GM20000 (cell line): ENCODE results near the gene GPR171.
"Not testable (repeated sequence)": the region's sequence is repeated elsewhere in the genome, so short reads cannot be mapped to it uniquely, and the experiment has no call there.

ENCODE experiments used
- DNase-seq: peaks from one replicate; pipeline ENCODE4 v3.0.0; 2012; ENCODE audit warnings: low spot score
- TF ChIP-seq, protein P1 (sequence below): IDR thresholded peaks from 2 replicates; pipeline ENCODE4 v1.5.1; 2012; ENCODE audit warnings: mild to moderate bottlenecking, control low read depth; ENCODE audit errors: extremely low read depth, missing control alignments

The GPR171 gene, protein sequence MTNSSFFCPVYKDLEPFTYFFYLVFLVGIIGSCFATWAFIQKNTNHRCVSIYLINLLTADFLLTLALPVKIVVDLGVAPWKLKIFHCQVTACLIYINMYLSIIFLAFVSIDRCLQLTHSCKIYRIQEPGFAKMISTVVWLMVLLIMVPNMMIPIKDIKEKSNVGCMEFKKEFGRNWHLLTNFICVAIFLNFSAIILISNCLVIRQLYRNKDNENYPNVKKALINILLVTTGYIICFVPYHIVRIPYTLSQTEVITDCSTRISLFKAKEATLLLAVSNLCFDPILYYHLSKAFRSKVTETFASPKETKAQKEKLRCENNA

GRCh38 chr3:151203051-151203420 lies at the start of gene GPR171:
TSS of gene GPR171 (minus strand) at chr3:151203216. CDS start at chr3:151199386, 3,830 bp downstream.
- DNase-seq = peak; percentile 43

GRCh38 chr3:151248772-151249337 lies 45.8 kb upstream of the GPR171 start:
- no peak for DNase-seq
- TF ChIP-seq, protein P1, sequence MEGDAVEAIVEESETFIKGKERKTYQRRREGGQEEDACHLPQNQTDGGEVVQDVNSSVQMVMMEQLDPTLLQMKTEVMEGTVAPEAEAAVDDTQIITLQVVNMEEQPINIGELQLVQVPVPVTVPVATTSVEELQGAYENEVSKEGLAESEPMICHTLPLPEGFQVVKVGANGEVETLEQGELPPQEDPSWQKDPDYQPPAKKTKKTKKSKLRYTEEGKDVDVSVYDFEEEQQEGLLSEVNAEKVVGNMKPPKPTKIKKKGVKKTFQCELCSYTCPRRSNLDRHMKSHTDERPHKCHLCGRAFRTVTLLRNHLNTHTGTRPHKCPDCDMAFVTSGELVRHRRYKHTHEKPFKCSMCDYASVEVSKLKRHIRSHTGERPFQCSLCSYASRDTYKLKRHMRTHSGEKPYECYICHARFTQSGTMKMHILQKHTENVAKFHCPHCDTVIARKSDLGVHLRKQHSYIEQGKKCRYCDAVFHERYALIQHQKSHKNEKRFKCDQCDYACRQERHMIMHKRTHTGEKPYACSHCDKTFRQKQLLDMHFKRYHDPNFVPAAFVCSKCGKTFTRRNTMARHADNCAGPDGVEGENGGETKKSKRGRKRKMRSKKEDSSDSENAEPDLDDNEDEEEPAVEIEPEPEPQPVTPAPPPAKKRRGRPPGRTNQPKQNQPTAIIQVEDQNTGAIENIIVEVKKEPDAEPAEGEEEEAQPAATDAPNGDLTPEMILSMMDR = no peak

More at GRCh38 chr3:151203051-151203420, at the start of gene GPR171:
- TF ChIP-seq, protein P1 = no peak

DNA sequence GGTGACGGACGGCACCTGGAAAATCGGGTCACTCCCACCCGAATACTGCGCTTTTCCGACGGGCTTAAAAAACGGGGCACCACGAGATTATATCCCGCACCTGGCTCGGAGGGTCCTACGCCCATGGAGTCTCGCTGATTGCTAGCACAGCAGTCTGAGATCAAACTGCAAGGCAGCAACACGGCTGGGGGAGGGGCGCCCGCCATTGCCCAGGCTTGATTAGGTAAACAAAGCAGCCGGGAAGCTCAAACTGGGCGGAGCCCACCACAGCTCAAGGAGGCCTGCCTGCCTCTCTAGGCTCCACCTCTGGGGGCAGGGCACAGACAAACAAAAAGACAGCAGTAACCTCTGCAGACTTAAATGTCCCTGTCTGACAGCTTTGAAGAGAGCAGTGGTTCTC lies 39.0 kb upstream of the GPR171 start:
- not testable (repeated sequence) for DNase-seq

- no peak for DNase-seq
- TF ChIP-seq, protein P1 = no peak
Observed at GRCh38 chr3:151236736-151237135, 33.7 kb upstream of the GPR171 start.

DNA sequence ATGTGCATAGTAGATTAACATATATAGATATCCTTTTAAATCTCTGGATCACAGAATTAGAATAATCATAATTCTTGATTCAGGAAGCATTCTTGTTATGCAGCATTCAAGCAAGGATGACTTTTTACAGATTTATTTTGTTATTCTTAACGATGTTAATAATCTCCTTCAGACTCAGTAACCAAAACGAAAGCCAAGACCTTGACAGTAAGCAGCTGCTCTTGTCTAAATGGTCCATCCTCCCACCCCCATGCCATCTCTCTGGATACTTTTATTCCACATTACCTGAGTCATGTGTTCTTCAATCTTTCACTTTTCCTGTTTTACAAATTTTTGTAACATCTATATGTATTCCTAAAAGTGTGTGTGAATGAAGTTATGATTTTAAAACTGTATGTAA lies 33.3 kb upstream of the GPR171 start:
- TF ChIP-seq, protein P1 = no peak
- no peak for DNase-seq

DNA sequence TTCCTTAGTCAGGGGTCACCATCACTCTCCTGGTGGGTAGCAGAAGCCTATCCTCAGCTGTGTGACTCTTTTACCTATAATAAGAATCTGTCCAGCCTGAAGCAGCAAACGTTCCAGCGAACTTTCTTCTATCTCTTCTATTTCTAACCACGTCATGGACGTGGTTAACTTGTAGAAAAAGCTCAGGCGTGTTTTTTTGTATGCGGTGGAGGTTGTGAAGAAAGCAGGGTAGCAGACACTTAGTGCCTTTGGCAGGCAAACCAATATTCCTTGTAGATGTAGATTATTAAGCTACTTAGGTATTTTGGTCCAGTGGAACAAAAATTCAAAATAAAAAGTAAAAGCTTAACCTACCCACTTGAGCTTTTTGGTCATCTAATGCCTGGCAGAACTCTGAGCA lies 31.8 kb upstream of the GPR171 start:
- TF ChIP-seq, protein P1 = no peak

DNA sequence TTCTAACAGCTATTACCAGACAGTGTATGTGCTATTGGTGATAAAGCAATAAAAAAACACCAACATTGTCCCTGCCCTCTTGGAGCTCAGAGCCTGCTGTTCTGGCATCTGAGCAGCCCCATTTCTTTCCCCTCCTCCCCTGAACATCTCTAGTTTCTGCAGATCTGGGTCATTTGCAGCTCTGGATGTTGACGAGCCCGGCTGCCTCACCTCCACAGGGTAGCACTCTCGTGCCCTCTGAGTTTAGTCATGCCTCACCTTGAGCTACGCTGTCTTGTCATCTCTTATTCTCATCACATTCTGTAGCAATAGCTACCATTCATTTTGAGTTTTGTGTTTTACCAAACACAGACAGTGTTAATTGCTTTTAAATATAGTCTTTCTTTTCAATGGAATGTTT lies 30.0 kb upstream of the GPR171 start:
- TF ChIP-seq, protein P1 = no peak
- no peak for DNase-seq

More for the DNA sequence above, 31.8 kb upstream of the GPR171 start:
- no peak for DNase-seq

- not testable (repeated sequence) for DNase-seq
Observed at GRCh38 chr3:151232403-151232802, 29.4 kb upstream of the GPR171 start.
